ENCODE data around the gene PPFIBP1.
"Not testable (repeated sequence)": the region's sequence is repeated elsewhere in the genome, so short reads cannot be mapped to it uniquely, and the experiment has no call there.

PPFIBP1 gene

GRCh38 chr12:27544858-27545257, 20.9 kb downstream of the PPFIBP1 start:
- DNase-seq (ENCODE audit: low read depth); H3K27me3 ChIP-seq (replicated peaks; ENCODE audit: control insufficient read depth, insufficient read depth, low read length): not testable (repeated sequence)

GRCh38 chr12:27545665-27546064, 21.7 kb downstream of the PPFIBP1 start:
- Histone ChIP-seq H3K9me3 (ENCODE audit: control insufficient read depth, low read length) (no peaks in the 10 kb centered on the region), H3K4me3 (ENCODE audit: low read length) (no peak overlapping the region), H3K27me3 (replicated peaks; ENCODE audit: control insufficient read depth, insufficient read depth, low read length) (no peaks in the 10 kb centered on the region), H3K9ac (ENCODE audit: low read length) (no peak overlapping the region), H3K36me3 (ENCODE audit: control insufficient read depth, insufficient read depth, low read length, severe bottlenecking) (no peaks in the 10 kb centered on the region), H3K4me1 (ENCODE audit: control insufficient read depth, insufficient read depth, low read length) (peaks cover 25% of the 10 kb centered on the region)
- DNase-seq (ENCODE audit: low read depth): no peak

More at GRCh38 chr12:27544858-27545257, 20.9 kb downstream of the PPFIBP1 start:
- H3K4me1 ChIP-seq (ENCODE audit: control insufficient read depth, insufficient read depth, low read length): peaks cover 17% of the 10 kb centered on the region
- H3K9ac ChIP-seq (ENCODE audit: low read length); H3K4me3 ChIP-seq (ENCODE audit: low read length); H3K36me3 ChIP-seq (ENCODE audit: control insufficient read depth, insufficient read depth, low read length, severe bottlenecking); H3K9me3 ChIP-seq (ENCODE audit: control insufficient read depth, low read length): not testable (repeated sequence)

- H3K27me3 ChIP-seq (replicated peaks; ENCODE audit: control insufficient read depth, insufficient read depth, low read length): no peaks in the 10 kb centered on the region
- no peak overlapping the region for H3K9ac ChIP-seq (ENCODE audit: low read length)
- no peaks in the 10 kb centered on the region for H3K9me3 ChIP-seq (ENCODE audit: control insufficient read depth, low read length)
- DNase-seq (ENCODE audit: low read depth): no peak
- peaks cover 43% of the 10 kb centered on the region for H3K4me1 ChIP-seq (ENCODE audit: control insufficient read depth, insufficient read depth, low read length)
- no peak overlapping the region for H3K4me3 ChIP-seq (ENCODE audit: low read length)
- H3K36me3 ChIP-seq (ENCODE audit: control insufficient read depth, insufficient read depth, low read length, severe bottlenecking): no peaks in the 10 kb centered on the region
Observed at GRCh38 chr12:27547592-27547991, 23.6 kb downstream of the PPFIBP1 start.

DNA sequence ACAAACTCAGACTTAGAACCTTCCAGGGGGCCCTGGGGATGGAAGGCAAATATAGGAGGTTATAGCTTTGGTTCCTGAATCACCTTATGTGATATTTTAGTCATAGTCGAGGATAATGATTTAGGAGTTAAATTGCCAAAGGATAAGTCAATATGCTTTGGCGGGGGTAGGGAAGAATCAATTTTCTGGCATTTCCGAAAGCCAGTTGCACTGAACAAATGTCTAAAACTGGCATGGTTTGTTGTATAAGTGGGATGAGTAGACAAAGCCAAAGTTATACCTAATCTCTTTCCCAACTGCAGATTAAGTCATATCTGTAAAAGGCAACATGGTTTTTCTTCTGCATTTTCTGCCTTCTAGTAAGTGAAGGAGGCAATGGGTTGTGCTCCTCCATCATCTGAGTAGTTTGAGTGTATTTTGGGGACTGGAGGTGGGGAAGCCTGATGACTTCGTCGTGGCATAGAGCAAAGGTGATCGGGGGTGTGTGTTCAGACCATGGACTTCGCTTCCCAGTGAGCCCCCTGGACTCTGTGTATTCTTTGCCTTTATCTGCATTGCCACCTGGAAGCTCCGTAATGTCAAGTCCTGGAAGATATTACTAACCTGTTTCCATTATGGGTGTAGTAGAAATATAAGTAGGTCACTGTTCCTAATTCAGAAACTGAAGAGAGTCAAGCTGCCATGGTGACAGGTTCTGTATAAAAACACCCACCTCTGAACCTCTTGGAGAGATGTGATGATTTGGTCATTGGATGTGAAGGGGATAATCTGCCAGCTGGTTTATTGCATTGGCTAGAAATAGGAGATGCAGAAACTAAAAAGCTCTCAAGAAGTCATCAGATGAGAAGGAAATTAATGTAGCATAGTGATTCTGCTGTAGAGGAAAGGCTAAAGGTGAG, 24.5 kb downstream of the PPFIBP1 start:
- H3K4me1 ChIP-seq (ENCODE audit: control insufficient read depth, insufficient read depth, low read length): peaks cover 52% of the 10 kb centered on the region
- H3K9ac ChIP-seq (ENCODE audit: low read length): no peak overlapping the region
- DNase-seq (ENCODE audit: low read depth): no peak
- peak overlapping the region; percentile 40 for H3K4me3 ChIP-seq (ENCODE audit: low read length)
- no peaks in the 10 kb centered on the region for H3K9me3 ChIP-seq (ENCODE audit: control insufficient read depth, low read length)
- no peaks in the 10 kb centered on the region for H3K36me3 ChIP-seq (ENCODE audit: control insufficient read depth, insufficient read depth, low read length, severe bottlenecking)
- H3K27me3 ChIP-seq (replicated peaks; ENCODE audit: control insufficient read depth, insufficient read depth, low read length): no peaks in the 10 kb centered on the region

GRCh38 chr12:27549236-27549800, 25.3 kb downstream of the PPFIBP1 start:
- peaks cover 60% of the 10 kb centered on the region for H3K4me1 ChIP-seq (ENCODE audit: control insufficient read depth, insufficient read depth, low read length)
- no peaks in the 10 kb centered on the region for H3K27me3 ChIP-seq (replicated peaks; ENCODE audit: control insufficient read depth, insufficient read depth, low read length)
- H3K9ac ChIP-seq (ENCODE audit: low read length): peak overlapping the region; percentile 74
- peak; percentile 77 for DNase-seq (ENCODE audit: low read depth)
- H3K4me3 ChIP-seq (ENCODE audit: low read length): peak overlapping the region; percentile 70
- no peaks in the 10 kb centered on the region for H3K36me3 ChIP-seq (ENCODE audit: control insufficient read depth, insufficient read depth, low read length, severe bottlenecking)
- no peaks in the 10 kb centered on the region for H3K9me3 ChIP-seq (ENCODE audit: control insufficient read depth, low read length)

DNA sequence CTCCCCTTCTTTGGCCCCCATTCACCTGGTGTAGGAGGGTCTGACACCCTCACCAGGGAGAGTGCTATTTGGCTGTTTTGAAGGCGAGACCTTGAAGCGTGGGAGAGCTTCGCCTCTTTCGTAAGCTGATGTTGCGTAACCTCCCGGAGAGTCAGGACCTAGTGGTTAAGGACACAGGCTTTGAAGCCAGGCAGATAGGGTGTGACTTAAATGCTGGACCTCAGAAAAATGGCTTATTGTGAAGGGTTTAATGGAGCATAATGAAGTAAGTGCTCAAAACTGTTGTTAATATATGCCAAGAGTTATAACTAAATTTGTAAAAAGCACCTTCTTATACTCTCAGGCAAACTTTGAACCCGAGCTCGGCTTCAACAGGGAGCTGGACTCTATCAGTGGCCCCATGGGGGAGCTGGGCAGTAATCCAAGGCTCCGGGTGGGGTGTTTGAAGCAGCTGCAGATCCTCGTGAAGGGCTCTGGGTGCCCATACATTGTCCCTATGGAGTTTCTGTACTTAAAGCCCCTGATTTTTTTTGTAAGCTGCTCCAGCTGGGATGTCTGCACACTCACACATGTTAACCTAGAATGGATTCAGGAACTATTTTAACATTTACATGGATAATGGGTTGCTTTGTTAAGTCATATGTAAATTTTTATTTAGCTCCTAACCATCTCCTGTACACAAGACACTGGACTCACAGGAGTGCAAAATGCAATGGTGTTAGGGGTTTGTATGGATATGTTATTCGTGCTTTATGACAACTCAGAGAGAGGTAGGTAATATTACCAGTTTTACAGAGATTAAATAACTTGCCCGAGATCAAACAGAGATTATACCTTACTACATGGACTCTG, 26.0 kb downstream of the PPFIBP1 start:
- H3K36me3 ChIP-seq (ENCODE audit: control insufficient read depth, insufficient read depth, low read length, severe bottlenecking): no peaks in the 10 kb centered on the region
- H3K9ac ChIP-seq (ENCODE audit: low read length): peak overlapping the region; percentile 74
- H3K4me3 ChIP-seq (ENCODE audit: low read length): peak overlapping the region; percentile 70
- H3K27me3 ChIP-seq (replicated peaks; ENCODE audit: control insufficient read depth, insufficient read depth, low read length): no peaks in the 10 kb centered on the region
- DNase-seq (ENCODE audit: low read depth): peak; percentile 96
- H3K9me3 ChIP-seq (ENCODE audit: control insufficient read depth, low read length): no peaks in the 10 kb centered on the region
- peaks cover 67% of the 10 kb centered on the region for H3K4me1 ChIP-seq (ENCODE audit: control insufficient read depth, insufficient read depth, low read length)

DNA sequence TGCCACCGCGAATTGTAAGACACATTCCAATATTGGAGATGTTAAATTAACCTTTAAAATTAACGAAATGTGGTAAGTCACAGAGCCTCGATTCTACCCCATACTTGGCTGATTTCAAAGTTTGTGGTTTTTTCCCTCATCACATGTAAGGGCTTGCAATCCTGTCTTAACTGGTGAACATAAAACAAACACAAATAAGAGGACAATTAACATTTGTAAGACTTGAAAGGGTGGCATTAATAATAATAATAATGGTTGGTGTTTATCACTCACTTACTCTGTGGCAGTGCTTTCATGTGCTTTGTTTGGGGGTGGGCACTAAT, 26.6 kb downstream of the PPFIBP1 start:
- Histone ChIP-seq H3K4me1 (ENCODE audit: control insufficient read depth, insufficient read depth, low read length) (peaks cover 73% of the 10 kb centered on the region), H3K36me3 (ENCODE audit: control insufficient read depth, insufficient read depth, low read length, severe bottlenecking) (no peaks in the 10 kb centered on the region), H3K27me3 (replicated peaks; ENCODE audit: control insufficient read depth, insufficient read depth, low read length) (no peaks in the 10 kb centered on the region), H3K9ac (ENCODE audit: low read length) (no peak overlapping the region), H3K4me3 (ENCODE audit: low read length) (no peak overlapping the region), H3K9me3 (ENCODE audit: control insufficient read depth, low read length) (no peaks in the 10 kb centered on the region)
- no peak for DNase-seq (ENCODE audit: low read depth)

DNA sequence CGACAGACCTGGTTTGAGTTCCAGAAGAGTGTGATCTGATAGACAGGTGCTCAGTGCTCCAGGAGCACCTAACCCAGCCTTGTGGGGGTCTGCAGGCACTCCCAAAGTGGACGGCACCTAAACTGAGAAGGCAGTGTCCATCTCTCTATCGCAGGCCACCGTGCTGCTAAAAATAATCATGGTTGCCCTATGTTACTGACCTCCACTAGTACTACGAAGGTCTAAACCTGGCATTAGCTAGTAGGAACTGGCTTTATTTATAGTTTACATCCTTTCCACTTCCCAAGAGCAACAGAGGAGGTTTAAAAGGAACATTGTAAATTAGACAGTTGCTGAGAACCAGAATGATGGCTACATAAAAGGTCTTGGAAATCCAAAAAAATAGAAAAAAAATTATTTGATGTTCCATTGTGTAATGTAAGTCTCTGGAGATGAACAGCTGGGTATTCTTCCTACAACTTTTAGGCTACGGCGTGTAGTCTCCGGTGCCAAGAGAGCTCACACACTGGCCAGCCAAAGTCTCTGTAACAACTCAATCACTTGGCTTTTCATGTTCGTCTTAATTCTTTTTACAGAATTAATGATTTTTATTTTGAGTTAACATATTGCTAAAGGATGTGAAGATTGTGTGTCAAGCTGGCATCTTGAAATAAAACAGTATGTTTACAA, 27.3 kb downstream of the PPFIBP1 start:
- Histone ChIP-seq H3K4me3 (ENCODE audit: low read length) (peak overlapping the region; percentile 16), H3K36me3 (ENCODE audit: control insufficient read depth, insufficient read depth, low read length, severe bottlenecking) (no peaks in the 10 kb centered on the region), H3K9me3 (ENCODE audit: control insufficient read depth, low read length) (no peaks in the 10 kb centered on the region), H3K9ac (ENCODE audit: low read length) (no peak overlapping the region), H3K27me3 (replicated peaks; ENCODE audit: control insufficient read depth, insufficient read depth, low read length) (no peaks in the 10 kb centered on the region), H3K4me1 (ENCODE audit: control insufficient read depth, insufficient read depth, low read length) (peaks cover 80% of the 10 kb centered on the region)
- DNase-seq (ENCODE audit: low read depth): no peak

- no peaks in the 10 kb centered on the region for H3K36me3 ChIP-seq (ENCODE audit: control insufficient read depth, insufficient read depth, low read length, severe bottlenecking)
- H3K27me3 ChIP-seq (replicated peaks; ENCODE audit: control insufficient read depth, insufficient read depth, low read length): no peaks in the 10 kb centered on the region
- DNase-seq (ENCODE audit: low read depth): no peak
- no peak overlapping the region for H3K4me3 ChIP-seq (ENCODE audit: low read length)
- H3K9ac ChIP-seq (ENCODE audit: low read length): no peak overlapping the region
- peaks cover 86% of the 10 kb centered on the region for H3K4me1 ChIP-seq (ENCODE audit: control insufficient read depth, insufficient read depth, low read length)
- no peaks in the 10 kb centered on the region for H3K9me3 ChIP-seq (ENCODE audit: control insufficient read depth, low read length)
Observed at GRCh38 chr12:27552235-27552634, 28.2 kb downstream of the PPFIBP1 start.

DNA sequence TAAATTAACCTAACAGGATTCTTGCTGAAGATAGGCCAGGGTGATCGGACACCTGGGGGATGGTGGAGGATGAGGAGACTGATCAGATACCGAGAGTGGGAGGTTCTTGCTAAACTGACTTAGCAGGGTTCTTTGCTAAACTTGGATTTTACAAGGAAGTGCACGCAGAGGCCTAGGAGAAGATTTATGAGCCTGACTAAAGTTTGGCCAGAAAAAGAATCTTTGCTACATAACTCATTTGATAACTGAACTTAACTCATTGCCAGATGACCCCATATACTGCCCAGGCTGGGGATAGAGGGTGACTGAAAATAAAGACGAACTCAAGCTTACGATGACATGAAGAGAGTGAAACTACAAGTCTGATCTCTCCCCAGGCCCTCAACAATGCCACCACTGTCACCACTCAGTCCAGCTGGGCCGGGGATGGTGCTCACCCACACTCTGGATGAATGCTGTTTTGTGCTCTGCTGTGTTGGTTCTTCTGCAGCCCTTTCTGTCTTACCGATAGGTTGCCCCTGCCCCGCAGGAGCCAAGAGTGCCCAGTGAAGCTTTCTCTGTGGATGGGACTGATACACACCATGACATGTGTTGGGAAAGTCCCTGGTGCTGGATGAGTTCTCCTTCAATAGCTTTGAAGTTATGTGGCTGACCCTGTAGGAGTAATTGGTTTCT, 29.0 kb downstream of the PPFIBP1 start:
- Histone ChIP-seq H3K4me3 (ENCODE audit: low read length) (no peak overlapping the region), H3K4me1 (ENCODE audit: control insufficient read depth, insufficient read depth, low read length) (peaks cover 85% of the 10 kb centered on the region), H3K36me3 (ENCODE audit: control insufficient read depth, insufficient read depth, low read length, severe bottlenecking) (no peaks in the 10 kb centered on the region), H3K27me3 (replicated peaks; ENCODE audit: control insufficient read depth, insufficient read depth, low read length) (no peaks in the 10 kb centered on the region), H3K9me3 (ENCODE audit: control insufficient read depth, low read length) (no peaks in the 10 kb centered on the region), H3K9ac (ENCODE audit: low read length) (no peak overlapping the region)
- DNase-seq (ENCODE audit: low read depth): no peak
